ENCODE results near the gene COL8A1. TPM values are rescaled to one million over a fixed set of nuclear protein-coding genes. Genes with fewer than 3 reads are reported as not detected.

The COL8A1 gene
- total and polyA plus RNA-seq, 10 of the 15 experiments (the other 5 are each of a cell fraction or from before 2014, with no cell fraction given): 0.04 to 0.73 (median 0.10) TPM; not detected in 5

DNA sequence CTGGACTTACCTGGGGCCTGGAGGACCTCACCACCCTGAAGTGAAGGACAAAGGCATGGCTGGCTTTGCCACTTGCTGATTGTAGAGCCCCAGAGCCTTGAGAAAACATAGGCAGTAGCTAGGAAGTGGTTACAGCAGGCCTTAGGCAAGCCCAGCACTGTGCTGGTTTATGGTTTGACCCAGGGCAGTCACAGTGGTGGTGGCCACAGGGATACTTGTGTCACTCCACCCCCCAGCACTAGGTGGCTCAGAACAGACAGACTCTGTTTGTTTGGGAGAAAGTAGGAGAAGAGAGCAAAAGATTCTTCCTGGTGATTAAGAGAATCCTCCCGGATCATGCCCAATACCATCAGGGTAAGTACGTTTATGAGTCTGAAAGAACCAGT is 13.2 kb upstream of the COL8A1 start:
- Histone ChIP-seq H3K79me2 (ENCODE audit: control insufficient read depth, insufficient read depth, low read length) (no peaks in the 10 kb centered on the region), H3K4me3 (no peak overlapping the region), H3K4me2 (ENCODE audit: control insufficient read depth, insufficient read depth) (no peak overlapping the region), H4K20me1 (ENCODE audit: control insufficient read depth, insufficient read depth) (no peaks in the 10 kb centered on the region), H3K4me1 (ENCODE audit: control insufficient read depth, insufficient read depth, low read length) (no peaks in the 10 kb centered on the region), H2AFZ (ENCODE audit: control insufficient read depth, low read depth, low read length) (no peak overlapping the region), H3K9ac (ENCODE audit: control insufficient read depth, insufficient read depth, low read length) (no peak overlapping the region), H3K36me3 (ENCODE audit: control insufficient read depth in 2 of 2, insufficient read depth in 2 of 2, low read length in 1 of 2) (no peaks in the 10 kb centered on the region), H3K27me3 (replicated peaks in 1 of 2; ENCODE audit: control insufficient read depth in 2 of 2, insufficient read depth in 2 of 2, low read length in 1 of 2) (no peaks in the 10 kb centered on the region), H3K27ac (ENCODE audit: control insufficient read depth, insufficient read depth) (no peak overlapping the region), H3K9me3 (replicated peaks; ENCODE audit: control insufficient read depth, insufficient read depth, low read length) (no peaks in the 10 kb centered on the region; the same call in 2 of the 3 replicates)
- DNase-seq (ENCODE audit: low read depth, low spot score): no peak
- ChIA-PET POLR2A (no interaction called here), SMC1A (ENCODE audit: uncharacterized antibody, unreplicated experiment) (interaction anchor here (1.3 kb wide), 1 partner anchor 21 kb away, joined by 3 read pairs; no protein-coding TSS in a partner anchor), CTCF (no interaction called here), RAD21 (ENCODE audit: unreplicated experiment) (no interaction called here)
- peak; percentile 38 for ATAC-seq
- no TSS peak for BruUV-seq (replicated peaks)
- in situ Hi-C loops (cut with MboI) (no loop called here), intact Hi-C loops (cut with micrococcal nuclease; ENCODE audit: unreplicated experiment) (no loop called here)
- WGBS (ENCODE audit: insufficient coverage, insufficient replicate concordance, low lambda C conversion rate, missing lambda C conversion rate): 4% methylated on average over 2 of the region's 2 CpGs
- FAIRE-seq: no peak
- TF ChIP-seq YBX1 (IDR thresholded peaks at IDR 0.05) (no peak), SUPT20H (IDR thresholded peaks at IDR 0.05; ENCODE audit: borderline replicate concordance, control insufficient read depth, low read depth, low read length) (no peak), SPI1 (IDR thresholded peaks at IDR 0.05; ENCODE audit: borderline replicate concordance, insufficient read depth, low read depth, low read length) (no peak), FOXM1 (IDR thresholded peaks at IDR 0.05; ENCODE audit: low read depth, low read length) (no peak), MYB (IDR thresholded peaks at IDR 0.05; ENCODE audit: borderline replicate concordance, low read depth, low read length) (no peak), RFX5 (IDR thresholded peaks at IDR 0.05; ENCODE audit: low read depth, low read length) (no peak), TAF1 (IDR thresholded peaks at IDR 0.05; ENCODE audit: borderline replicate concordance, low read depth, low read length) (no peak), NFIC (IDR thresholded peaks at IDR 0.05; ENCODE audit: low read depth, low read length) (no peak), TCF7 (IDR thresholded peaks at IDR 0.05; ENCODE audit: borderline replicate concordance) (no peak), BHLHE40 (IDR thresholded peaks at IDR 0.05; ENCODE audit: borderline replicate concordance in 1 of 2, low read depth in 2 of 2, low read length in 1 of 2) (no peak), ZZZ3 (IDR thresholded peaks at IDR 0.05; ENCODE audit: control insufficient read depth, insufficient read length, low read depth) (no peak), RAD21 (IDR thresholded peaks at IDR 0.05; ENCODE audit: insufficient read depth, low read depth, low read length) (no peak), TBL1XR1 (IDR thresholded peaks at IDR 0.05; ENCODE audit: low read depth, low read length) (no peak)
- TF ChIP-seq, protein P1, sequence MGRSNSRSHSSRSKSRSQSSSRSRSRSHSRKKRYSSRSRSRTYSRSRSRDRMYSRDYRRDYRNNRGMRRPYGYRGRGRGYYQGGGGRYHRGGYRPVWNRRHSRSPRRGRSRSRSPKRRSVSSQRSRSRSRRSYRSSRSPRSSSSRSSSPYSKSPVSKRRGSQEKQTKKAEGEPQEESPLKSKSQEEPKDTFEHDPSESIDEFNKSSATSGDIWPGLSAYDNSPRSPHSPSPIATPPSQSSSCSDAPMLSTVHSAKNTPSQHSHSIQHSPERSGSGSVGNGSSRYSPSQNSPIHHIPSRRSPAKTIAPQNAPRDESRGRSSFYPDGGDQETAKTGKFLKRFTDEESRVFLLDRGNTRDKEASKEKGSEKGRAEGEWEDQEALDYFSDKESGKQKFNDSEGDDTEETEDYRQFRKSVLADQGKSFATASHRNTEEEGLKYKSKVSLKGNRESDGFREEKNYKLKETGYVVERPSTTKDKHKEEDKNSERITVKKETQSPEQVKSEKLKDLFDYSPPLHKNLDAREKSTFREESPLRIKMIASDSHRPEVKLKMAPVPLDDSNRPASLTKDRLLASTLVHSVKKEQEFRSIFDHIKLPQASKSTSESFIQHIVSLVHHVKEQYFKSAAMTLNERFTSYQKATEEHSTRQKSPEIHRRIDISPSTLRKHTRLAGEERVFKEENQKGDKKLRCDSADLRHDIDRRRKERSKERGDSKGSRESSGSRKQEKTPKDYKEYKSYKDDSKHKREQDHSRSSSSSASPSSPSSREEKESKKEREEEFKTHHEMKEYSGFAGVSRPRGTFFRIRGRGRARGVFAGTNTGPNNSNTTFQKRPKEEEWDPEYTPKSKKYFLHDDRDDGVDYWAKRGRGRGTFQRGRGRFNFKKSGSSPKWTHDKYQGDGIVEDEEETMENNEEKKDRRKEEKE (IDR thresholded peaks at IDR 0.05): no peak
- TF ChIP-seq, protein P2, sequence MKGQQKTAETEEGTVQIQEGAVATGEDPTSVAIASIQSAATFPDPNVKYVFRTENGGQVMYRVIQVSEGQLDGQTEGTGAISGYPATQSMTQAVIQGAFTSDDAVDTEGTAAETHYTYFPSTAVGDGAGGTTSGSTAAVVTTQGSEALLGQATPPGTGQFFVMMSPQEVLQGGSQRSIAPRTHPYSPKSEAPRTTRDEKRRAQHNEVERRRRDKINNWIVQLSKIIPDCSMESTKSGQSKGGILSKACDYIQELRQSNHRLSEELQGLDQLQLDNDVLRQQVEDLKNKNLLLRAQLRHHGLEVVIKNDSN (IDR thresholded peaks at IDR 0.05; ENCODE audit: borderline replicate concordance, extremely low read length, insufficient read depth, low read depth, low read length): no peak

Data from GM12878 (cell line).